ENCODE data around the gene TLR9. TPM values are rescaled to one million over a fixed set of nuclear protein-coding genes. Genes with fewer than 3 reads are reported as not detected.

Gene TLR9
- total RNA-seq, 4 donors from 2014 or later, result not detected

- no peak for DNase-seq
- Histone ChIP-seq H3K4me3 (no peak overlapping the region), H3K27ac (no peak overlapping the region), H3K4me1 (peaks cover 18 to 72% (median 32%) of the 10 kb centered on the region in 3 donors), H3K9me3 (no peaks in the 10 kb centered on the region), H3K27me3 (no peaks in the 10 kb centered on the region), H3K36me3 (no peaks in the 10 kb centered on the region)
- 66 to 94% methylated on average over 5 to 7 of the region's 18 CpGs for WGBS, 2 donors
- intact Hi-C loops (cut with DNase I), result no loop called here
- no peak for TF ChIP-seq POLR2A (IDR thresholded peaks at IDR 0.05)
- TF ChIP-seq CTCF (IDR thresholded peaks at IDR 0.05), result no peak
Observed at GRCh38 chr3:52193065-52193464, 32.4 kb downstream of the TLR9 start.

- no peak for DNase-seq
- H3K27ac ChIP-seq, result peak overlapping the region in 1 of 4 donors; percentile 9
- no peak overlapping the region for H3K4me3 ChIP-seq
- TF ChIP-seq POLR2A (IDR thresholded peaks at IDR 0.05) (no peak), CTCF (IDR thresholded peaks at IDR 0.05) (no peak)
- H3K9me3 ChIP-seq, result no peaks in the 10 kb centered on the region
- peaks cover 10 to 59% (median 21%) of the 10 kb centered on the region in 3 donors for H3K4me1 ChIP-seq
- no peaks in the 10 kb centered on the region for H3K36me3 ChIP-seq
- intact Hi-C loops (cut with DNase I), result no loop called here
- H3K27me3 ChIP-seq, result no peaks in the 10 kb centered on the region
- 67 to 84% methylated on average over 1 to 3 of the region's 4 CpGs for WGBS, 2 donors
Observed at GRCh38 chr3:52191663-52192062, 33.8 kb downstream of the TLR9 start.

GRCh38 chr3:52190294-52191074 lies 35.0 kb downstream of the TLR9 start:
- intact Hi-C loops (cut with DNase I), result no loop called here

GRCh38 chr3:52188556-52188955 lies 36.9 kb downstream of the TLR9 start:
- H3K4me1 ChIP-seq, result peaks cover 10 to 33% (median 11%) of the 10 kb centered on the region in 3 donors
- DNase-seq, result no peak
- intact Hi-C loops (cut with DNase I), result no loop called here
- H3K27me3 ChIP-seq, result no peaks in the 10 kb centered on the region
- H3K36me3 ChIP-seq, result no peaks in the 10 kb centered on the region
- H3K4me3 ChIP-seq, result no peak overlapping the region
- H3K9me3 ChIP-seq, result no peaks in the 10 kb centered on the region
- no peak overlapping the region for H3K27ac ChIP-seq
- WGBS, 2 donors, result 60 to 83% methylated on average over 1 of the region's 1 CpG
- TF ChIP-seq CTCF (IDR thresholded peaks at IDR 0.05), result no peak
- no peak for TF ChIP-seq POLR2A (IDR thresholded peaks at IDR 0.05)

More at GRCh38 chr3:52190294-52191074, 35.0 kb downstream of the TLR9 start:
- 63 to 74% methylated on average over 5 of the region's 9 CpGs for WGBS, 2 donors
- H3K36me3 ChIP-seq, result no peaks in the 10 kb centered on the region
- H3K9me3 ChIP-seq, result no peaks in the 10 kb centered on the region
- peak overlapping the region in 3 of 4 donors; percentile 9 to 74 (median 16) for H3K27ac ChIP-seq
- no peaks in the 10 kb centered on the region for H3K27me3 ChIP-seq
- no peak for TF ChIP-seq CTCF (IDR thresholded peaks at IDR 0.05)
- no peak for TF ChIP-seq POLR2A (IDR thresholded peaks at IDR 0.05)
- H3K4me1 ChIP-seq, result peaks cover 10 to 48% (median 14%) of the 10 kb centered on the region in 3 donors
- H3K4me3 ChIP-seq, result no peak overlapping the region
- no peak for DNase-seq

- no peaks in the 10 kb centered on the region for H3K27me3 ChIP-seq
- H3K4me3 ChIP-seq, result no peak overlapping the region
- H3K36me3 ChIP-seq, result no peaks in the 10 kb centered on the region
- no peak for TF ChIP-seq CTCF (IDR thresholded peaks at IDR 0.05)
- TF ChIP-seq POLR2A (IDR thresholded peaks at IDR 0.05), result no peak
- no peaks in the 10 kb centered on the region for H3K9me3 ChIP-seq
- H3K4me1 ChIP-seq, result peaks cover 10 to 28% (median 11%) of the 10 kb centered on the region in 3 donors
- DNase-seq, result no peak
- no peak overlapping the region for H3K27ac ChIP-seq
- WGBS, 2 donors, result 90 to 96% methylated on average over 6 to 9 of the region's 9 CpGs
- intact Hi-C loops (cut with DNase I), result no loop called here
Observed at GRCh38 chr3:52186729-52187128, 38.7 kb downstream of the TLR9 start.
